MCF 10A (cell line): ENCODE data around the gene WAS. TPM values are rescaled to one million over a fixed set of nuclear protein-coding genes. Genes with fewer than 3 reads are reported as not detected.
"Not testable (repeated sequence)": the region's sequence is repeated elsewhere in the genome, so short reads cannot be mapped to it uniquely, and the experiment has no call there.

ENCODE experiments used
- BruUV-seq: library from RNA; stranded (reverse); fragments of 400-500 nt; replicated peaks from 2 replicates; lab custom pipeline; 2021; lab: Mats Ljungman, UMichigan
- CTCF ChIA-PET: fragments of 300-600 bp; sonication (Branson Sonifier 250); formaldehyde crosslinking; extraction: SDS; loops from one replicate; lab custom pipeline; 2021; ENCODE audit warnings: antibody characterized with exemption, inconsistent platforms; lab: Yijun Ruan, JAX
- POLR2A ChIA-PET: fragments of 300-600, 350-650 bp; sonication (Branson Sonifier 250); formaldehyde crosslinking; extraction: SDS; loops from one replicate; lab custom pipeline; 2020; ENCODE audit warnings: antibody characterized with exemption, inconsistent platforms; lab: Yijun Ruan, JAX
- DNase-seq: peaks from one replicate; pipeline ENCODE4 v3.0.0-alpha.2; 2018; ENCODE audit not compliant: unreplicated experiment
- H3K27ac Mint-ChIP-seq: one replicate; pipeline ENCODE4 v1.8.0; 2022; ENCODE audit warnings: mild to moderate bottlenecking, low read depth, mixed read lengths; ENCODE audit not compliant: unreplicated experiment
- H3K27me3 Mint-ChIP-seq: one replicate; pipeline ENCODE4 v1.8.0; 2022; ENCODE audit warnings: mixed read lengths; ENCODE audit not compliant: insufficient read depth, unreplicated experiment
- H3K36me3 Mint-ChIP-seq: one replicate; pipeline ENCODE4 v1.8.0; 2022; ENCODE audit warnings: mild to moderate bottlenecking, moderate library complexity, mixed read lengths; ENCODE audit not compliant: insufficient read depth, unreplicated experiment
- H3K4me1 Mint-ChIP-seq: one replicate; pipeline ENCODE4 v1.8.0; 2022; ENCODE audit warnings: mixed read lengths; ENCODE audit not compliant: insufficient read depth, unreplicated experiment
- H3K4me3 Mint-ChIP-seq: one replicate; pipeline ENCODE4 v1.8.0; 2022; ENCODE audit warnings: mild to moderate bottlenecking, moderate library complexity, mixed read lengths; ENCODE audit not compliant: unreplicated experiment
- H3K9me3 Mint-ChIP-seq: one replicate; pipeline ENCODE4 v1.8.0; 2022; ENCODE audit warnings: mixed read lengths; ENCODE audit not compliant: unreplicated experiment
- CTCF ChIP-seq: fragments of 200-600 bp; IDR thresholded peaks from one replicate; pipeline ENCODE4 v1.8.0; 2022; ENCODE audit warnings: antibody characterized with exemption, mild to moderate bottlenecking; ENCODE audit not compliant: unreplicated experiment
- intact Hi-C: fragments of 100-400 bp; cut with micrococcal nuclease; formaldehyde crosslinking; loops from 2 replicates; pipeline ENCODE4 v1.14.1; 2022
- total RNA-seq: library from RNA; stranded (reverse); gene quantifications from 2 replicates; pipeline ENCODE4 v1.2.3, GENCODE V29; 2022

Gene WAS
- total RNA-seq, 1 experiment from 2014 or later, result 0.37 TPM

DNA sequence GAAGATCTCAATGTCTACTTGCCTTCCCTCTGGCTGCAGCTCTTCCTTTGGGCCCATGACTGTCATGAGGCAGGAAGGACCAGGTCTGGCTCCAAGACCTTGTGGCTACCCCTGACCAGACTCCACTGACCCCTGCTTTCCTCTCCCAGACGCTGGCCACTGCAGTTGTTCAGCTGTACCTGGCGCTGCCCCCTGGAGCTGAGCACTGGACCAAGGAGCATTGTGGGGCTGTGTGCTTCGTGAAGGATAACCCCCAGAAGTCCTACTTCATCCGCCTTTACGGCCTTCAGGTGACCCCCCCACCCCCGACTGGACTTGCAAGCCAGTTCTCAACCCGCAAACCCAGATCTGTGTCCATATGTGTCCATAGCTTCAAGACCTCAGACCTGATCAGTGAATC is 535 bp downstream of the WAS start:
- ChIA-PET POLR2A (interaction anchor here (0.9 kb wide), 1 partner anchor 10 kb away, joined by 3 read pairs; no protein-coding TSS in a partner anchor), CTCF (interaction anchor here (0.5 kb wide), 1 partner anchor 220 kb away, joined by 3 read pairs; no protein-coding TSS in a partner anchor)
- no peak for TF ChIP-seq CTCF
- H3K36me3 Mint-ChIP-seq, result no peaks in the 10 kb centered on the region
- H3K9me3 Mint-ChIP-seq, result peaks cover 23% of the 10 kb centered on the region
- BruUV-seq, result no TSS peak
- no peak for DNase-seq
- no peak overlapping the region for H3K27ac Mint-ChIP-seq
- H3K27me3 Mint-ChIP-seq, result peaks cover 41% of the 10 kb centered on the region
- no peak overlapping the region for H3K4me3 Mint-ChIP-seq
- intact Hi-C loops, result no loop called here
- H3K4me1 Mint-ChIP-seq, result no peaks in the 10 kb centered on the region

DNA sequence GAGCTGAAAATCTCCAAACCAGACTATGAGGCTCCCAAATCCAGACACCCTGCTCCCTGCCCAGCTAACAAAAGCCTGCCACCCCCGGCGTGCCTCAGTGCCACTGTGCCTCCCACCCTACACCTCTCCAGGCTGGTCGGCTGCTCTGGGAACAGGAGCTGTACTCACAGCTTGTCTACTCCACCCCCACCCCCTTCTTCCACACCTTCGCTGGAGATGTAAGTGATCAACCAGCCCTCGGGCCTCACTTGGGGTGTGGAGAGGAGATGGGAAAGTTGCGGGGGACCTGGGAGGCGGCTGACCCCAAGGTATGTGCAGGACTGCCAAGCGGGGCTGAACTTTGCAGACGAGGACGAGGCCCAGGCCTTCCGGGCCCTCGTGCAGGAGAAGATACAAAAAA is 1.8 kb downstream of the WAS start:
- ChIA-PET CTCF (no interaction called here), POLR2A (no interaction called here)
- no TSS peak for BruUV-seq
- no peak for DNase-seq
- peaks cover 23% of the 10 kb centered on the region for H3K9me3 Mint-ChIP-seq
- peaks cover 41% of the 10 kb centered on the region for H3K27me3 Mint-ChIP-seq
- intact Hi-C loops, result no loop called here
- H3K4me1 Mint-ChIP-seq, result no peaks in the 10 kb centered on the region
- no peaks in the 10 kb centered on the region for H3K36me3 Mint-ChIP-seq
- H3K4me3 Mint-ChIP-seq, result no peak overlapping the region
- H3K27ac Mint-ChIP-seq, result no peak overlapping the region
- TF ChIP-seq CTCF, result no peak

DNA sequence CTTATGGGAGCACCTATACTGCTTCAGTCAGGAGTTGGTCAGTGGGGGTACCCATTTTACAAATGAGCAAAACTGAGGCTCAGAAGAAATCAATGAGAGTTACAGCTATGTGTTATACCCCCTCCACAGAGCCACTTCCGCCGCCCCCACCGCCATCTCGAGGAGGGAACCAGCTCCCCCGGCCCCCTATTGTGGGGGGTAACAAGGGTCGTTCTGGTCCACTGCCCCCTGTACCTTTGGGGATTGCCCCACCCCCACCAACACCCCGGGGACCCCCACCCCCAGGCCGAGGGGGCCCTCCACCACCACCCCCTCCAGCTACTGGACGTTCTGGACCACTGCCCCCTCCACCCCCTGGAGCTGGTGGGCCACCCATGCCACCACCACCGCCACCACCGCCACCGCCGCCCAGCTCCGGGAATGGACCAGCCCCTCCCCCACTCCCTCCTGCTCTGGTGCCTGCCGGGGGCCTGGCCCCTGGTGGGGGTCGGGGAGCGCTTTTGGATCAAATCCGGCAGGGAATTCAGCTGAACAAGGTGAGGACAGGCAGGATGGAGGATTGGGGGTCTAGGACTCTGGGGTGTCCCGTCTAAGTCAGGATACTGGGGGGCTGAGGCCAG is 5.0 kb downstream of the WAS start:
- no TSS peak for BruUV-seq
- POLR2A ChIA-PET, result no interaction called here
- Mint-ChIP-seq H3K27ac (no peak overlapping the region), H3K27me3 (peaks cover 37% of the 10 kb centered on the region), H3K36me3 (peaks cover 6% of the 10 kb centered on the region), H3K4me3 (no peak overlapping the region), H3K4me1 (no peaks in the 10 kb centered on the region), H3K9me3 (peaks cover 23% of the 10 kb centered on the region)
- intact Hi-C loops, result no loop called here
- TF ChIP-seq CTCF, result no peak
- no peak for DNase-seq
- CTCF ChIA-PET, result interaction anchor here (0.6 kb wide), 1 partner anchor 1120 kb away, joined by 3 read pairs; no protein-coding TSS in a partner anchor

- no peak overlapping the region for H3K27ac Mint-ChIP-seq
- intact Hi-C loops, result no loop called here
- TF ChIP-seq CTCF, result no peak
- H3K4me3 Mint-ChIP-seq, result no peak overlapping the region
- peaks cover 30% of the 10 kb centered on the region for H3K27me3 Mint-ChIP-seq
- no peaks in the 10 kb centered on the region for H3K4me1 Mint-ChIP-seq
- ChIA-PET POLR2A (no interaction called here), CTCF (no interaction called here)
- no peak for DNase-seq
- H3K36me3 Mint-ChIP-seq, result peaks cover 6% of the 10 kb centered on the region
- H3K9me3 Mint-ChIP-seq, result peaks cover 23% of the 10 kb centered on the region
- no TSS peak for BruUV-seq
Observed at GRCh38 chrX:48689208-48689920, 5.8 kb downstream of the WAS start.

DNA sequence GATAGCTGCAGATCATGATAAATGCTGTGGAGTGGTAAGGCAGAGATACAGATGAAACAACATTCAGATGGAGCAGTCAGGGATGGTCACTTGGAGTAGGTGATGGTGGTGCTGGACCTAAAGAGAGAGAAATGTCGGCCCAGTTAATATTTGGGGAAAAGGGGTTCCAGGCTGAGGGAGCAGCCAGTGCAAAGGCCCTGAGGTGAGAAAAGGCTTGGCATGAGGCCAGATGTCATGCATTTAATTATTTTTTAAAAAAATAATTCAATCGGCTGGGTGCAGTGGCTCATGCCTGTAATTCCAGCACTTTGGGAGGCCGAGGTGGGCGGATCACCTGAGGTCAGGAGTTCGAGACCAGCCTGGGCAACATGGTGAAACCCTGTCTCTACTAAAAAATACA is 8.1 kb downstream of the WAS start:
- intact Hi-C loops, H3K27me3 Mint-ChIP-seq, CTCF ChIA-PET, BruUV-seq, H3K36me3 Mint-ChIP-seq, POLR2A ChIA-PET, DNase-seq, H3K27ac Mint-ChIP-seq, H3K9me3 Mint-ChIP-seq, H3K4me1 Mint-ChIP-seq, H3K4me3 Mint-ChIP-seq: not testable (repeated sequence)
